HCT116 (cell line): ENCODE results near the gene PLCH2. TPM values are rescaled to one million over a fixed set of nuclear protein-coding genes. Genes with fewer than 3 reads are reported as not detected.

ENCODE experiments used
- ATAC-seq: fragments of 200-7000 bp; cut with Tn5 transposase; 2 replicates; pipeline ENCODE4 v1.9.1; 2020; ENCODE audit warnings: mild to moderate bottlenecking, moderate library complexity
- BruUV-seq: library from RNA; stranded (reverse); fragments of 400-500 nt; replicated peaks from 2 replicates; lab custom pipeline; 2021; lab: Mats Ljungman, UMichigan
- CTCF ChIA-PET: fragments of 300-600 bp; sonication (Branson Sonifier 250); formaldehyde crosslinking; loops from one replicate; lab custom pipeline; 2021; ENCODE audit warnings: antibody characterized with exemption; lab: Charles Lee
- POLR2A ChIA-PET: fragments of 300-600, 350-600 bp; sonication (Branson Sonifier 250); formaldehyde crosslinking; loops from one replicate; lab custom pipeline; 2021; ENCODE audit warnings: antibody characterized with exemption; lab: Charles Lee
- RAD21 ChIA-PET, 2 experiments: fragments of 300-600 bp; sonication (Branson Sonifier 250); formaldehyde crosslinking; loops; one replicate each; lab custom pipeline; 2023; ENCODE audit warnings: low total read pairs in 2 of 2; ENCODE audit not compliant: uncharacterized antibody in 2 of 2, unreplicated experiment in 2 of 2, low non-redundant PET in 1 of 2; lab: Charles Lee
- DNase-seq: peaks from one replicate; pipeline ENCODE4 v3.0.0-alpha.2; 2010; ENCODE audit warnings: low read depth, low spot score
- H2AFZ ChIP-seq: fragments of 200-600 bp; shearing (Covaris generic), sonication (generic); 2 replicates; pipeline ENCODE4 v1.6.1; 2017; ENCODE audit warnings: low read depth, mixed run types, mixed read lengths, antibody characterized with exemption, low read length; ENCODE audit not compliant: poor library complexity, severe bottlenecking
- H3K27ac ChIP-seq: 2 replicates; pipeline ENCODE4 v1.5.1; 2012; ENCODE audit warnings: low read depth, low read length
- H3K27me3 ChIP-seq: fragments of 200-600 bp; sonication (generic); 2 replicates; pipeline ENCODE4 v1.6.1; 2016; ENCODE audit warnings: mixed run types, low read length, mixed read lengths; ENCODE audit not compliant: insufficient read depth
- H3K36me3 ChIP-seq, 2 experiments: fragments of 200-500 bp in 1 of 2; fragments of 200-600 bp in 1 of 2; sonication (Bioruptor generic) in 1 of 2; sonication (generic) in 1 of 2; 2 replicates each; pipeline versions ENCODE4 v1.5.1 to v1.6.1; 2014 to 2016; ENCODE audit warnings: low read length in 2 of 2, inconsistent platforms in 1 of 2, mixed read lengths in 1 of 2, mixed run types in 1 of 2; ENCODE audit not compliant: insufficient read depth in 2 of 2, control insufficient read depth in 1 of 2
- H3K4me1 ChIP-seq, 2 experiments: fragments of 200-600 bp in 1 of 2; sonication (generic) in 1 of 2; 2 replicates each; pipeline versions ENCODE4 v1.5.1 to v1.6.1; 2012 to 2017; ENCODE audit warnings: low read length in 2 of 2, inconsistent platforms in 1 of 2, mild to moderate bottlenecking in 1 of 2, mixed read lengths in 1 of 2, mixed run types in 1 of 2, moderate library complexity in 1 of 2; ENCODE audit not compliant: insufficient read depth in 2 of 2, control insufficient read depth in 1 of 2
- H3K4me2 ChIP-seq: fragments of 200-600 bp; sonication (generic); 2 replicates; pipeline ENCODE4 v1.6.1; 2017; ENCODE audit warnings: mixed run types, low read length, mixed read lengths
- H3K4me3 ChIP-seq, 2 experiments: fragments of 200-600 bp in 1 of 2; sonication (generic) in 1 of 2; replicated peaks in 1 of 2; 2 replicates each; pipeline ENCODE4 v1.5.1; 2011 to 2016; ENCODE audit warnings: low read length in 2 of 2, control low read depth in 1 of 2, low read depth in 1 of 2, mild to moderate bottlenecking in 1 of 2, mixed read lengths in 1 of 2, mixed run types in 1 of 2
- H3K79me2 ChIP-seq: fragments of 200-600 bp; sonication (generic); 2 replicates; pipeline ENCODE4 v1.6.1; 2017; ENCODE audit warnings: mild to moderate bottlenecking, mixed run types, low read length, moderate library complexity, mixed read lengths; ENCODE audit not compliant: insufficient read depth
- H3K9ac ChIP-seq: fragments of 200-600 bp; sonication (generic); 2 replicates; pipeline ENCODE4 v1.6.1; 2016; ENCODE audit warnings: low read length, mixed read lengths
- H3K9me2 ChIP-seq: fragments of 200-600 bp; sonication (generic), shearing (Covaris generic); 2 replicates; pipeline ENCODE4 v1.6.1; 2017; ENCODE audit warnings: mixed run types, mild to moderate bottlenecking, moderate library complexity; ENCODE audit not compliant: insufficient read depth
- H3K9me3 ChIP-seq, 2 experiments: fragments of 200-500 bp in 1 of 2; fragments of 200-600 bp in 1 of 2; sonication (Bioruptor generic) in 1 of 2; sonication (generic) in 1 of 2; 2 replicates each; pipeline ENCODE4 v1.6.1; 2014 to 2017; ENCODE audit warnings: low read length in 2 of 2, mixed read lengths in 2 of 2, inconsistent platforms in 1 of 2, low read depth in 1 of 2, mild to moderate bottlenecking in 1 of 2, mixed run types in 1 of 2, moderate library complexity in 1 of 2; ENCODE audit not compliant: control insufficient read depth in 1 of 2, insufficient read depth in 1 of 2
- H4K20me1 ChIP-seq: fragments of 200-600 bp; sonication (generic), shearing (Covaris generic); 2 replicates; pipeline ENCODE4 v1.6.1; 2017; ENCODE audit warnings: mixed run types, mild to moderate bottlenecking, moderate library complexity; ENCODE audit not compliant: insufficient read depth
- ATF3 ChIP-seq: IDR thresholded peaks from 2 replicates; pipeline ENCODE4 v1.6.1; 2012
- CEBPB ChIP-seq: IDR thresholded peaks from 2 replicates; pipeline ENCODE4 v1.6.1; 2012; ENCODE audit warnings: low read depth
- CTCF ChIP-seq, 3 experiments: fragments of 200-600 bp in 1 of 3; sonication (generic) in 1 of 3; IDR thresholded peaks in 2 of 3; conservative IDR thresholded peaks in 1 of 3; 2 replicates each; pipeline ENCODE4 v1.5.1; 2012 to 2017; ENCODE audit warnings: low read depth in 2 of 3, low read length in 2 of 3, antibody characterized with exemption in 1 of 3, borderline replicate concordance in 1 of 3, control low read depth in 1 of 3, mild to moderate bottlenecking in 1 of 3, mixed read lengths in 1 of 3, mixed run types in 1 of 3, moderate library complexity in 1 of 3; ENCODE audit not compliant: insufficient read depth in 1 of 3
- EZH2phosphoT487 ChIP-seq: fragments of 200-600 bp; IDR thresholded peaks from 2 replicates; pipeline ENCODE4 v1.6.1; 2018; ENCODE audit warnings: antibody characterized with exemption, borderline replicate concordance
- FOSL1 ChIP-seq: IDR thresholded peaks from 2 replicates; pipeline ENCODE4 v1.6.1; 2012; ENCODE audit warnings: low read depth
- JUND ChIP-seq: IDR thresholded peaks from 2 replicates; pipeline ENCODE4 v1.6.1; 2012
- MAX ChIP-seq: IDR thresholded peaks from 2 replicates; pipeline ENCODE4 v1.6.1; 2012
- POLR2A ChIP-seq: IDR thresholded peaks from 2 replicates; pipeline ENCODE4 v1.7.0; 2011; ENCODE audit warnings: borderline replicate concordance; ENCODE audit not compliant: insufficient read depth, insufficient read length; ENCODE audit errors: extremely low read depth
- SP1 ChIP-seq: IDR thresholded peaks from 2 replicates; pipeline ENCODE4 v1.6.1; 2012; ENCODE audit warnings: low read depth
- SRF ChIP-seq: IDR thresholded peaks from 2 replicates; pipeline ENCODE4 v1.6.1; 2012; ENCODE audit warnings: low read depth
- TCF7L2 ChIP-seq: IDR thresholded peaks from 2 replicates; pipeline ENCODE4 v1.7.0; 2011; ENCODE audit warnings: borderline replicate concordance, inconsistent platforms; ENCODE audit not compliant: insufficient read depth, insufficient read length; ENCODE audit errors: extremely low read depth
- ZFX ChIP-seq: fragments of 450-650 bp; IDR thresholded peaks from 2 replicates; pipeline ENCODE4 v1.6.1; 2017
- intact Hi-C: fragments of 100-400 bp; cut with micrococcal nuclease; formaldehyde crosslinking; loops from 2 replicates; pipeline ENCODE4 v1.10.0; 2022
- total RNA-seq: library from RNA; stranded (reverse); gene quantifications from one replicate; pipeline ENCODE4 v1.2.1, GENCODE V29; 2021; ENCODE audit not compliant: unreplicated experiment

PLCH2 gene
- total RNA-seq, 1 experiment from 2014 or later, result 2.0 TPM

GRCh38 chr1:2498648-2499047 lies 22.6 kb downstream of the PLCH2 start:
- no peak overlapping the region for H3K27ac ChIP-seq
- no peak overlapping the region for H3K4me3 ChIP-seq
- no peak for TF ChIP-seq MAX
- no peak for TF ChIP-seq SP1
- TF ChIP-seq ZFX, result no peak
- TF ChIP-seq CTCF (IDR thresholded peaks at IDR 0.05 in 2 of 3, conservative IDR thresholded peaks at IDR 0.05 in 1 of 3; ENCODE audit: borderline replicate concordance in 1 of 3, insufficient read depth in 1 of 3, low read depth in 2 of 3, low read length in 2 of 3), result no peak
- TF ChIP-seq EZH2phosphoT487, result no peak
- no peak for TF ChIP-seq ATF3
- no peak for TF ChIP-seq CEBPB
- TF ChIP-seq TCF7L2, result no peak
- no peak for TF ChIP-seq FOSL1
- TF ChIP-seq JUND, result no peak
- no peak for TF ChIP-seq SRF
- TF ChIP-seq POLR2A, result no peak
- BruUV-seq, result no TSS peak
- ChIA-PET CTCF (no interaction called here), POLR2A (no interaction called here), RAD21 (no interaction called here)
- H3K27me3 ChIP-seq, result no peaks in the 10 kb centered on the region
- no peaks in the 10 kb centered on the region for H3K79me2 ChIP-seq
- no peak for DNase-seq
- peaks cover 9 to 11% of the 10 kb centered on the region in 2 experiments; a peak in 3 of 4 replicates for H3K4me1 ChIP-seq
- H3K9ac ChIP-seq, result no peak overlapping the region
- ATAC-seq, result no peak
- no peaks in the 10 kb centered on the region for H3K9me2 ChIP-seq
- H3K36me3 ChIP-seq, result no peaks in the 10 kb centered on the region
- H3K9me3 ChIP-seq, result no peaks in the 10 kb centered on the region
- H3K4me2 ChIP-seq, result no peak overlapping the region
- intact Hi-C loops, result no loop called here
- no peaks in the 10 kb centered on the region for H4K20me1 ChIP-seq
- H2AFZ ChIP-seq, result no peak overlapping the region
